Testis (tissue), 3 donors: Measurements from ENCODE around the gene C1orf53. TPM values are rescaled to one million over a fixed set of nuclear protein-coding genes. Genes with fewer than 3 reads are reported as not detected.

Experiments used
- DNase-seq: peaks from one replicate; pipeline ENCODE4 v3.0.0-alpha.2; 2019
- H3K27ac ChIP-seq, 2 donors: fragments of 200-600 bp; sonication (generic); one replicate each; pipeline ENCODE4 v1.5.1; 2019
- H3K27me3 ChIP-seq: fragments of 200-600 bp; sonication (generic); one replicate; pipeline ENCODE4 v1.5.1; 2019
- H3K36me3 ChIP-seq: fragments of 200-600 bp; sonication (generic); one replicate; pipeline ENCODE4 v1.5.1; 2017; ENCODE audit warnings: low read depth; ENCODE audit errors: missing control alignments
- H3K4me1 ChIP-seq: fragments of 200-600 bp; sonication (generic); one replicate; pipeline ENCODE4 v1.5.1; 2019
- H3K4me3 ChIP-seq, 2 donors: fragments of 200-600 bp; sonication (generic); one replicate each; pipeline ENCODE4 v1.5.1; 2017 to 2019
- H3K9me3 ChIP-seq: fragments of 200-600 bp; sonication (generic); one replicate; pipeline ENCODE4 v1.5.1; 2017
- CTCF ChIP-seq, 3 experiments: fragments of 450-650 bp in 2 of 3; fragments of 200-600 bp in 1 of 3; sonication (generic) in 1 of 3; IDR thresholded peaks; one replicate each; pipeline ENCODE4 v1.5.1; 2016 to 2019; ENCODE audit warnings: antibody characterized with exemption in 3 of 3, mild to moderate bottlenecking in 2 of 3, moderate library complexity in 1 of 3
- POLR2A ChIP-seq: fragments of 450-650 bp; IDR thresholded peaks from one replicate; pipeline ENCODE4 v1.6.1; 2017; ENCODE audit warnings: antibody characterized with exemption, mild to moderate bottlenecking, moderate library complexity
- WGBS, 2 donors: methylation state at CpG; one replicate each; pipeline ENCODE4 v1.1.5; 2018; 5-methylcytosine and 5-hydroxymethylcytosine counted together
- intact Hi-C: fragments of 100-400 bp; cut with DNase I; formaldehyde crosslinking; loops from one replicate; pipeline ENCODE4 v1.15.1; 2023; ENCODE audit warnings: low total_unique reads
- polyA plus RNA-seq: library from polyadenylated mRNA; stranded (reverse); fragments of 350-450 nt; fragmentation: Illumina TruSeq; extraction: RNeasy Lipid Tissue Mini Kit (QIAGEN cat#74804); gene quantifications from one replicate; pipeline ENCODE4 v1.2.3, GENCODE V29; 2014; ENCODE audit warnings: low read depth, low replicate concordance; ENCODE audit not compliant: insufficient read depth
- total RNA-seq, 2 donors: library from RNA; depleted of rRNA; stranded (reverse); fragments of >200 nt; gene quantifications; one replicate each; pipeline ENCODE4 v1.2.3, GENCODE V29; 2016

C1orf53 gene
- total and polyA plus RNA-seq, 3 donors from 2014 or later = 7.8 to 10.5 (median 8.6) TPM

- TF ChIP-seq CTCF (IDR thresholded peaks at IDR 0.05) (no peak), POLR2A (no peak)
- Histone ChIP-seq H3K4me1 (peaks cover 6% of the 10 kb centered on the region), H3K27ac (peak overlapping the region; percentile 90 to 91), H3K27me3 (no peaks in the 10 kb centered on the region), H3K36me3 (no peaks in the 10 kb centered on the region), H3K9me3 (no peaks in the 10 kb centered on the region), H3K4me3 (peak overlapping the region; percentile 72 to 85)
- intact Hi-C loops = no loop called here
- no peak for DNase-seq
- WGBS, 2 donors = 9 to 14% methylated on average over 6 of the region's 6 CpGs
Observed at GRCh38 chr1:197902131-197902453, 338 bp upstream of the C1orf53 start.

GRCh38 chr1:197903196-197903514 lies 725 bp downstream of the C1orf53 start:
- peak overlapping the region; percentile 65 to 90 for H3K27ac ChIP-seq
- no peaks in the 10 kb centered on the region for H3K9me3 ChIP-seq
- peak overlapping the region; percentile 72 to 85 for H3K4me3 ChIP-seq
- intact Hi-C loops = no loop called here
- 6% methylated on average over 3 of the region's 3 CpGs for WGBS, 2 donors
- no peak for DNase-seq
- H3K36me3 ChIP-seq = no peaks in the 10 kb centered on the region
- H3K4me1 ChIP-seq = peaks cover 6% of the 10 kb centered on the region
- no peaks in the 10 kb centered on the region for H3K27me3 ChIP-seq
- TF ChIP-seq CTCF (IDR thresholded peaks at IDR 0.05) = no peak
- no peak for TF ChIP-seq POLR2A

GRCh38 chr1:197904126-197904787 lies 1.8 kb downstream of the C1orf53 start:
- Histone ChIP-seq H3K4me3 (no peak overlapping the region), H3K4me1 (peaks cover 6% of the 10 kb centered on the region), H3K27me3 (peaks cover 4% of the 10 kb centered on the region), H3K36me3 (no peaks in the 10 kb centered on the region), H3K27ac (no peak overlapping the region), H3K9me3 (no peaks in the 10 kb centered on the region)
- intact Hi-C loops = no loop called here
- no peak for DNase-seq
- 61 to 68% methylated on average over 11 of the region's 11 CpGs for WGBS, 2 donors
- no peak for TF ChIP-seq POLR2A
- TF ChIP-seq CTCF (IDR thresholded peaks at IDR 0.05) = no peak

GRCh38 chr1:197905699-197906351 lies 3.4 kb downstream of the C1orf53 start:
- Histone ChIP-seq H3K4me3 (no peak overlapping the region), H3K4me1 (peaks cover 6% of the 10 kb centered on the region), H3K27me3 (peaks cover 6% of the 10 kb centered on the region), H3K9me3 (no peaks in the 10 kb centered on the region), H3K27ac (no peak overlapping the region), H3K36me3 (no peaks in the 10 kb centered on the region)
- no peak for DNase-seq
- 81 to 86% methylated on average over 5 of the region's 5 CpGs for WGBS, 2 donors
- TF ChIP-seq POLR2A = no peak
- TF ChIP-seq CTCF (IDR thresholded peaks at IDR 0.05) = no peak
- intact Hi-C loops = no loop called here
